ENCODE results near the gene MAN2B1. TPM values are rescaled to one million over a fixed set of nuclear protein-coding genes. Genes with fewer than 3 reads are reported as not detected.

Gene MAN2B1
- total RNA-seq, 2 experiments from 2014 or later: 95.9 to 109 TPM

DNA sequence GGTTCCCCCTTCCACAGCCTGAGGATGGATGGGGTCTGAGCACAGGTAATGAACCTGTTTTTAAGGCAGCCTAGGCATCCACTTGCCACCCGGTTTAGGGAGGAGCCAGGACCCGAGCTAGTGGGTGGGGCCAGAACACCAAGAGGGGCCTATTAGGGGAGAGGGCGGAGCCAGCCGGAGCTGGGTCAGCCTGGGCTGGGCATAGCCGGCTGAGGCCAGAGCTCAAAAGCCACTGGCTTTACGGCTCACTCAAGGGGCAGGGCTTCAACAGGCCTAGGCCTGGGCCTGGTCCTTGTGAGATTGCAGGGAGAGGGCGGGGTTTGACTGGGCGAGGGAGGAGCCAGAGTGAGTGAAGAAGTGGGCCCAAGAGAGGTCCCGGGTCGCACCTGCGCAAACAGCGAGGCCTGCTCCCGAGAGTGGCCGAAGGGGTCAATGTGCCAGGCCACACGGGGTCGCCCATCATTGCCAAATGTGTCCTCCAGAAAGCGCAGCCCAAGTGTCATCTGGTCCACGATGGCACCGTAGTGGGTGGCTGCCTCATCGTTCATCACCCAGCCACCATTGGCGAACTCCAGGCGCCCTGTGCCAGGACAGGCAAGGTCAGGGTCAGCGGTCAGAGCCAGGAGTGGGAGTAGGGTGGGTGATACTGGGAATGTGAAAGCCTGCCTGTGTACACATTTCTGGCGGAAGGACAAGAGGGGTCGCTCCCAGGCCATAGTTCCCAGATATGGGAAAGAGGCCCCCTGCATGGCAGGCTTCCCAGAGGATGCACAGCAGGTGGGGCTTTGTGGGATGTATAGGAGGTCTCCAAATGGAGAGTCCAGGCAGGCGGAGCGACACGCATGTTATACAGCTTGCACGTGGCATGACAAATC is 1.9 kb downstream of the MAN2B1 start:
- CTCF ChIA-PET: no interaction called here
- POLR2A ChIA-PET: interaction anchor here (0.5 to 2.9 kb wide), 5 partner anchors 14 to 54 kb away, joined by 3 to 13 read pairs (median 10); partner anchors contain the start of genes DHPS, ZNF490 and ZNF791
- peaks cover 46% of the 10 kb centered on the region for H3K36me3 ChIP-seq (ENCODE audit: insufficient read depth, low read length)
- H3K4me1 ChIP-seq (ENCODE audit: insufficient read depth, low read length): peaks cover 53% of the 10 kb centered on the region
- ATAC-seq (ENCODE audit: poor library complexity): no peak
- no peaks in the 10 kb centered on the region for H3K9me3 ChIP-seq (ENCODE audit: control insufficient read depth in 1 of 2, insufficient read depth in 1 of 2, low read length in 2 of 2)
- H3K27me3 ChIP-seq (ENCODE audit: control insufficient read depth in 1 of 2, insufficient read depth in 2 of 2, low read length in 2 of 2): no peaks in the 10 kb centered on the region
- intact Hi-C loops (cut with DNase I, micrococcal nuclease): loop anchor here (5.0 kb wide), 4 partner anchors 32 to 742 kb away; partner anchors contain the start of gene JUNB (in 1 of the 2)
- Mint-ChIP-seq H3K4me1 (ENCODE audit: low read depth) (peaks cover 47% of the 10 kb centered on the region), H3K36me3 (ENCODE audit: low read depth) (peaks cover 64% of the 10 kb centered on the region), H3K4me3 (peak overlapping the region; percentile 92), H3K9me3 (no peaks in the 10 kb centered on the region), H3K27ac (peak overlapping the region; percentile 98), H3K27me3 (no peaks in the 10 kb centered on the region)
- TF ChIP-seq CTCF (IDR thresholded peaks at IDR 0.05): no peak
- DNase-seq: peak in 1 of 14 experiments; percentile 42
- H3K27ac ChIP-seq (ENCODE audit: low read depth in 1 of 2, low read length in 2 of 2): peak overlapping the region; percentile 39 to 44
- peak overlapping the region; percentile 94 for H3K4me3 ChIP-seq (ENCODE audit: low read length)

DNA sequence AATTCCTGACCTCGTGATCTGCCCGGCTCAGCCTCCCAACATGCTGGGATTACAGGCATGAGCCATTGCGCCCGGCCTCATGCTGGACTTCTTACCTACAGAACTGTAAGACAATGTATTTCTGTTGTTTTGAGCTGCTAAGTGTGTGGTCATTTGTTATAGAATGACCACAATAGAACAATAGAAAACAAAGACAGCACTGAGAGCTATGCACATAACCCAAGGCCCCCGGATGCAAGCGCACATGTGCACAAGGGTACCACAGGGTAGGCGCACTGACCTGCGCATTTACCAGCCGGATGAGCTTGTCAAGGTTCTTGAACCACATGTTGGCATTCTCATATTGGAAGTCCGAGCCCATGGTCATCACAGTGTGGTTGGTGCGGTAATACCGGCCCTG is 5.6 kb downstream of the MAN2B1 start:
- Histone ChIP-seq H3K9me3 (ENCODE audit: control insufficient read depth in 1 of 2, insufficient read depth in 1 of 2, low read length in 2 of 2) (no peaks in the 10 kb centered on the region), H3K36me3 (ENCODE audit: insufficient read depth, low read length) (peaks cover 78% of the 10 kb centered on the region), H3K27ac (ENCODE audit: low read depth in 1 of 2, low read length in 2 of 2) (no peak overlapping the region), H3K4me1 (ENCODE audit: insufficient read depth, low read length) (peaks cover 23% of the 10 kb centered on the region), H3K4me3 (ENCODE audit: low read length) (no peak overlapping the region), H3K27me3 (ENCODE audit: control insufficient read depth in 1 of 2, insufficient read depth in 2 of 2, low read length in 2 of 2) (no peaks in the 10 kb centered on the region)
- H3K27ac Mint-ChIP-seq: no peak overlapping the region
- intact Hi-C loops (cut with DNase I, micrococcal nuclease): no loop called here
- ATAC-seq (ENCODE audit: poor library complexity) (no peak), DNase-seq (no peak)
- no peaks in the 10 kb centered on the region for H3K27me3 Mint-ChIP-seq
- TF ChIP-seq CTCF (IDR thresholded peaks at IDR 0.05): no peak
- H3K4me3 Mint-ChIP-seq: no peak overlapping the region
- H3K9me3 Mint-ChIP-seq: no peaks in the 10 kb centered on the region
- H3K4me1 Mint-ChIP-seq (ENCODE audit: low read depth): peaks cover 20% of the 10 kb centered on the region
- CTCF ChIA-PET: no interaction called here
- POLR2A ChIA-PET: no interaction called here
- peaks cover 75% of the 10 kb centered on the region for H3K36me3 Mint-ChIP-seq (ENCODE audit: low read depth)

GRCh38 chr19:12657966-12658365 is 8.6 kb downstream of the MAN2B1 start:
- H3K27ac ChIP-seq (ENCODE audit: low read depth in 1 of 2, low read length in 2 of 2): no peak overlapping the region
- ATAC-seq (ENCODE audit: poor library complexity) (no peak), DNase-seq (no peak)
- H3K4me3 ChIP-seq (ENCODE audit: low read length): no peak overlapping the region
- ChIA-PET CTCF (no interaction called here), POLR2A (no interaction called here)
- Mint-ChIP-seq H3K36me3 (ENCODE audit: low read depth) (peaks cover 69% of the 10 kb centered on the region), H3K4me3 (no peak overlapping the region), H3K4me1 (ENCODE audit: low read depth) (no peaks in the 10 kb centered on the region), H3K9me3 (no peaks in the 10 kb centered on the region), H3K27ac (no peak overlapping the region), H3K27me3 (no peaks in the 10 kb centered on the region)
- no peak for TF ChIP-seq CTCF (IDR thresholded peaks at IDR 0.05)
- no peaks in the 10 kb centered on the region for H3K27me3 ChIP-seq (ENCODE audit: control insufficient read depth in 1 of 2, insufficient read depth in 2 of 2, low read length in 2 of 2)
- intact Hi-C loops (cut with DNase I, micrococcal nuclease): no loop called here
- H3K4me1 ChIP-seq (ENCODE audit: insufficient read depth, low read length): no peaks in the 10 kb centered on the region
- H3K9me3 ChIP-seq (ENCODE audit: control insufficient read depth in 1 of 2, insufficient read depth in 1 of 2, low read length in 2 of 2): no peaks in the 10 kb centered on the region
- peaks cover 79% of the 10 kb centered on the region for H3K36me3 ChIP-seq (ENCODE audit: insufficient read depth, low read length)

All from CD4-positive, alpha-beta T cell (primary cell).